Stimulated activated CD4-positive, alpha-beta T cell treated with anti-CD3 and anti-CD28 coated beads, Interleukin-4, amount 100 ng/mL, for 24 hours (primary cell): ENCODE measurements around the gene CSTF3.

Source experiments
- DNase-seq: peaks from one replicate; pipeline ENCODE4 v3.0.0-alpha.2; 2020

Gene CSTF3

GRCh38 chr11:33040033-33040861 is 121.0 kb downstream of the CSTF3 start:
- DNase-seq, result peak; percentile 55

GRCh38 chr11:33039274-33040032 is 121.8 kb downstream of the CSTF3 start, which contains the start of gene TCP11L1:
TCP11L1 (plus strand) TSS chr11:33039572; CDS start chr11:33043774, 4,202 bp downstream.
- peak; percentile 84 for DNase-seq

GRCh38 chr11:33035011-33035410 is 126.3 kb downstream of the CSTF3 start:
- no peak for DNase-seq
